GM21723 (cell line): ENCODE results near the gene TANGO2.

Experiments
- ATAC-seq: cut with Tn5 transposase; IDR thresholded peaks from one replicate; pipeline ENCODE4 v1.9.1; 2021; ENCODE audit warnings: mild to moderate bottlenecking, moderate library complexity; ENCODE audit not compliant: unreplicated experiment

Gene TANGO2

GRCh38 chr22:19994851-19995610 lies 25.9 kb upstream of the TANGO2 start:
- ATAC-seq: no peak

- ATAC-seq: no peak
These were observed 25.1 kb upstream of the TANGO2 start for GRCh38 chr22:19995611-19996339.

- no peak for ATAC-seq
These were observed 24.1 kb upstream of the TANGO2 start for GRCh38 chr22:19996694-19997384.

- no peak for ATAC-seq
These were observed 23.2 kb upstream of the TANGO2 start for GRCh38 chr22:19997561-19998231.

- no peak for ATAC-seq
These were observed 22.5 kb upstream of the TANGO2 start for GRCh38 chr22:19998232-19998951.

- no peak for ATAC-seq
These were observed 21.7 kb upstream of the TANGO2 start for GRCh38 chr22:19998991-19999820.

GRCh38 chr22:20000246-20001081 lies 20.4 kb upstream of the TANGO2 start:
- ATAC-seq: no peak

GRCh38 chr22:20001082-20001638 lies 19.8 kb upstream of the TANGO2 start:
- no peak for ATAC-seq

- ATAC-seq: no peak
These were observed 18.8 kb upstream of the TANGO2 start for GRCh38 chr22:20002128-20002527.

- ATAC-seq: no peak
These were observed 18.3 kb upstream of the TANGO2 start for GRCh38 chr22:20002636-20003035.

GRCh38 chr22:20003304-20003703 lies 17.6 kb upstream of the TANGO2 start:
- ATAC-seq: no peak

- ATAC-seq: no peak
These were observed 16.4 kb upstream of the TANGO2 start for GRCh38 chr22:20004464-20004863.

GRCh38 chr22:20008221-20008995 lies 12.5 kb upstream of the TANGO2 start:
- ATAC-seq: no peak

- no peak for ATAC-seq
These were observed 11.9 kb upstream of the TANGO2 start for GRCh38 chr22:20009018-20009491.

GRCh38 chr22:20009582-20010306 lies 11.2 kb upstream of the TANGO2 start:
- no peak for ATAC-seq

GRCh38 chr22:20010307-20011122 lies 10.4 kb upstream of the TANGO2 start:
- ATAC-seq: no peak
